H1 (cell line): ENCODE measurements around the gene ASH1L. TPM values are rescaled to one million over a fixed set of nuclear protein-coding genes. Genes with fewer than 3 reads are reported as not detected.
A peak's percentile ranks its signal among the peaks of the same experiment; 100 is the strongest.

ENCODE experiments used
- CTCF ChIA-PET: fragments of 300-600 bp; sonication (Branson Sonifier 250); formaldehyde crosslinking; loops from one replicate; lab custom pipeline; 2021; ENCODE audit not compliant: partially characterized antibody; lab: Charles Lee
- POLR2A ChIA-PET: fragments of 300-600 bp; sonication (Branson Sonifier 250); formaldehyde crosslinking; loops from one replicate; lab custom pipeline; 2021; ENCODE audit warnings: inconsistent platforms; ENCODE audit not compliant: partially characterized antibody; lab: Charles Lee
- DNase-seq, 2 experiments: peaks; one replicate each; pipeline versions ENCODE4 v3.0.0 to v3.0.0-alpha.2; 2010 to 2022; ENCODE audit warnings: low spot score in 2 of 2, low read depth in 1 of 2, mixed read lengths in 1 of 2
- FAIRE-seq: peaks from 2 replicates; lab custom pipeline; 2011; peaks lifted over from hg19 to GRCh38; lab: Jason Lieb, UNC
- H2AFZ ChIP-seq: 2 replicates; pipeline ENCODE4 v1.8.1; 2012; ENCODE audit warnings: low read length, inconsistent platforms
- H2AK5ac ChIP-seq: 2 replicates; pipeline ENCODE4 v1.6.1; 2013; ENCODE audit warnings: low read depth, low read length
- H2BK120ac ChIP-seq: replicated peaks from 2 replicates; pipeline ENCODE3; 2013; ENCODE audit warnings: low read depth, low read length, inconsistent platforms
- H2BK12ac ChIP-seq: 2 replicates; pipeline ENCODE4 v1.6.1; 2013; ENCODE audit warnings: low read depth, low read length
- H2BK15ac ChIP-seq: 2 replicates; pipeline ENCODE4 v1.6.1; 2013; ENCODE audit warnings: low read length
- H2BK20ac ChIP-seq: 2 replicates; pipeline ENCODE4 v1.6.1; 2013; ENCODE audit warnings: low read length
- H2BK5ac ChIP-seq: 2 replicates; pipeline ENCODE4 v1.6.1; 2013; ENCODE audit warnings: low read depth, low read length
- H3K14ac ChIP-seq: 2 replicates; pipeline ENCODE4 v1.6.1; 2013; ENCODE audit warnings: inconsistent platforms; ENCODE audit not compliant: insufficient read length
- H3K18ac ChIP-seq: 2 replicates; pipeline ENCODE4 v1.6.1; 2013; ENCODE audit warnings: low read length; ENCODE audit errors: extremely low read depth
- H3K23ac ChIP-seq: 2 replicates; pipeline ENCODE4 v1.6.1; 2013; ENCODE audit warnings: inconsistent platforms; ENCODE audit not compliant: insufficient read length
- H3K23me2 ChIP-seq: 2 replicates; pipeline ENCODE4 v1.6.1; 2013; ENCODE audit warnings: low read depth, low read length
- H3K27ac ChIP-seq: 2 replicates; pipeline ENCODE4 v1.6.1; 2011; ENCODE audit warnings: low read depth, low read length, inconsistent platforms
- H3K27me3 ChIP-seq, 4 experiments: replicated peaks in 1 of 4; 1 replicate in 1 of 4; 2 replicates in 3 of 4; pipeline versions ENCODE4 v1.6.1 to v1.8.1; 2011 to 2013; ENCODE audit warnings: low read length in 3 of 4, mild to moderate bottlenecking in 3 of 4, inconsistent platforms in 2 of 4, mixed read lengths in 2 of 4, moderate library complexity in 1 of 4; ENCODE audit not compliant: control insufficient read depth in 3 of 4, insufficient read depth in 3 of 4; ENCODE audit errors: extremely low read depth in 1 of 4
- H3K36me3 ChIP-seq, 4 experiments: 2 replicates each; pipeline versions ENCODE4 v1.6.1 to v1.8.1; 2011 to 2013; ENCODE audit warnings: mild to moderate bottlenecking in 4 of 4, low read length in 3 of 4, moderate library complexity in 2 of 4, control low read depth in 1 of 4, inconsistent platforms in 1 of 4; ENCODE audit not compliant: insufficient read depth in 4 of 4, control insufficient read depth in 2 of 4
- H3K4ac ChIP-seq: replicated peaks from 2 replicates; pipeline ENCODE3; 2013; ENCODE audit warnings: low read length, low read depth, mixed read lengths, inconsistent platforms; ENCODE audit not compliant: insufficient read length
- H3K4me1 ChIP-seq, 4 experiments: replicated peaks in 1 of 4; 1 replicate in 1 of 4; 2 replicates in 3 of 4; pipeline versions ENCODE4 v1.6.1 to v1.8.1; 2011 to 2013; ENCODE audit warnings: low read length in 3 of 4, inconsistent platforms in 2 of 4, mixed read lengths in 1 of 4; ENCODE audit not compliant: insufficient read depth in 4 of 4, control insufficient read depth in 3 of 4
- H3K4me2 ChIP-seq, 2 experiments: 2 replicates each; pipeline versions ENCODE4 v1.6.1 to v1.8.1; 2011 to 2013; ENCODE audit warnings: low read depth in 2 of 2, low read length in 2 of 2, control low read depth in 1 of 2, inconsistent platforms in 1 of 2, mild to moderate bottlenecking in 1 of 2; ENCODE audit not compliant: insufficient read depth in 1 of 2
- H3K4me3 ChIP-seq, 4 experiments: fragments of 200-600, 300-600 bp in 1 of 4; sonication (generic), shearing (Covaris generic), sonication (Bioruptor Twin) in 1 of 4; 2 replicates each; pipeline versions ENCODE4 v1.5.1 to v1.8.1; 2011 to 2016; ENCODE audit warnings: low read length in 4 of 4, low read depth in 3 of 4, control low read depth in 2 of 4, inconsistent platforms in 2 of 4, mild to moderate bottlenecking in 2 of 4, mixed read lengths in 1 of 4, moderate library complexity in 1 of 4; ENCODE audit not compliant: insufficient read depth in 2 of 4; ENCODE audit errors: extremely low read depth in 1 of 4
- H3K56ac ChIP-seq: replicated peaks from 2 replicates; pipeline ENCODE3; 2013; ENCODE audit warnings: low read depth, mild to moderate bottlenecking, mixed read lengths, low read length, inconsistent platforms; ENCODE audit not compliant: insufficient read length
- H3K79me1 ChIP-seq: 2 replicates; pipeline ENCODE4 v1.6.1; 2013; ENCODE audit warnings: low read depth, low read length, control low read depth
- H3K79me2 ChIP-seq, 2 experiments: 2 replicates each; pipeline versions ENCODE4 v1.6.1 to v1.8.1; 2012 to 2013; ENCODE audit warnings: low read length in 2 of 2, mild to moderate bottlenecking in 2 of 2, inconsistent platforms in 1 of 2; ENCODE audit not compliant: insufficient read depth in 2 of 2, control insufficient read depth in 1 of 2
- H3K9ac ChIP-seq, 4 experiments: replicated peaks in 1 of 4; 1 replicate in 1 of 4; 2 replicates in 3 of 4; pipeline versions ENCODE4 v1.6.1 to v1.8.1; 2011 to 2013; ENCODE audit warnings: low read depth in 3 of 4, low read length in 3 of 4, control low read depth in 2 of 4, mild to moderate bottlenecking in 2 of 4, moderate library complexity in 2 of 4, inconsistent platforms in 1 of 4; ENCODE audit errors: extremely low read depth in 1 of 4
- H3K9me3 ChIP-seq, 2 experiments: 2 replicates each; pipeline versions ENCODE4 v1.6.1 to v1.8.1; 2012 to 2013; ENCODE audit warnings: mild to moderate bottlenecking in 2 of 2, moderate library complexity in 2 of 2, control low read depth in 1 of 2, inconsistent platforms in 1 of 2, low read depth in 1 of 2, low read length in 1 of 2, mixed read lengths in 1 of 2; ENCODE audit not compliant: insufficient read depth in 2 of 2
- H4K20me1 ChIP-seq, 2 experiments: replicated peaks in 1 of 2; 2 replicates each; pipeline versions ENCODE3 to v1.8.1; 2011 to 2013; ENCODE audit warnings: inconsistent platforms in 2 of 2, low read length in 2 of 2, mild to moderate bottlenecking in 1 of 2; ENCODE audit not compliant: insufficient read depth in 2 of 2, control insufficient read depth in 1 of 2
- H4K5ac ChIP-seq: 2 replicates; pipeline ENCODE4 v1.6.1; 2013; ENCODE audit warnings: low read length, low read depth, mixed read lengths, inconsistent platforms; ENCODE audit not compliant: insufficient read length
- H4K8ac ChIP-seq: 2 replicates; pipeline ENCODE4 v1.8.0; 2013; ENCODE audit warnings: mild to moderate bottlenecking, moderate library complexity, low read length, inconsistent platforms; ENCODE audit not compliant: insufficient read depth; ENCODE audit errors: extremely low read depth
- H4K91ac ChIP-seq: replicated peaks from 2 replicates; pipeline ENCODE3; 2013; ENCODE audit warnings: low read length, mixed read lengths, inconsistent platforms; ENCODE audit not compliant: insufficient read length
- ASH2L ChIP-seq: fragments of 200-600, 300-600 bp; sonication (generic); IDR thresholded peaks from one replicate; pipeline ENCODE4 v1.7.1; 2017; ENCODE audit warnings: low read length
- BACH1 ChIP-seq: IDR thresholded peaks from 2 replicates; pipeline ENCODE4 v1.6.1; 2012; ENCODE audit warnings: low read length, improper control_type of control experiment
- BCL11A ChIP-seq, 2 experiments: IDR thresholded peaks; one replicate each; pipeline ENCODE4 v1.6.1; 2011; ENCODE audit warnings: low read depth in 2 of 2, low read length in 2 of 2, mild to moderate bottlenecking in 2 of 2
- CBX8 ChIP-seq: fragments of 300-800, 300-1000 bp; sonication (generic); IDR thresholded peaks from 2 replicates; pipeline ENCODE4 v1.7.1; 2016; ENCODE audit warnings: low read depth, low read length, borderline replicate concordance
- CTBP2 ChIP-seq: IDR thresholded peaks from 2 replicates; pipeline ENCODE4 v1.7.0; 2011; ENCODE audit warnings: borderline replicate concordance, mild to moderate bottlenecking, moderate library complexity, mixed read lengths, low read length; ENCODE audit not compliant: insufficient read depth, insufficient read length
- NRF1 ChIP-seq: IDR thresholded peaks from 2 replicates; pipeline ENCODE4 v1.6.1; 2011; ENCODE audit warnings: mild to moderate bottlenecking, low read depth, low read length, improper control_type of control experiment
- PHF8 ChIP-seq: fragments of 200-600 bp; sonication (generic); conservative IDR thresholded peaks from 2 replicates; pipeline ENCODE4 v1.7.1; 2012; ENCODE audit warnings: low read depth, mild to moderate bottlenecking, inconsistent platforms, low read length, moderate library complexity
- RNF2 ChIP-seq: fragments of 200-900, 300-1000 bp; sonication (generic); IDR thresholded peaks from 2 replicates; pipeline ENCODE4 v1.7.1; 2016; ENCODE audit warnings: borderline replicate concordance, low read depth, mild to moderate bottlenecking, antibody characterized with exemption, low read length; ENCODE audit not compliant: poor library complexity, severe bottlenecking; ENCODE audit errors: missing control alignments
- SP4 ChIP-seq: IDR thresholded peaks from 2 replicates; pipeline ENCODE4 v1.6.1; 2012; ENCODE audit warnings: low read length, inconsistent platforms
- SUZ12 ChIP-seq: fragments of 200-600 bp; sonication (generic); IDR thresholded peaks from 2 replicates; pipeline ENCODE4 v1.6.1; 2012; ENCODE audit warnings: mild to moderate bottlenecking, inconsistent platforms, low read length, moderate library complexity, mixed read lengths
- WGBS, 2 experiments: shearing (Covaris generic) in 1 of 2; methylation state at CpG; one replicate each; pipeline versions ENCODE4 v1.1.6 to v1.1.7; 2013 to 2015; ENCODE audit warnings: low lambda C conversion rate in 2 of 2, mixed read lengths in 2 of 2, inconsistent platforms in 1 of 2, low coverage in 1 of 2, missing lambda C conversion rate in 1 of 2; ENCODE audit not compliant: insufficient replicate concordance in 2 of 2, insufficient coverage in 1 of 2, insufficient read length in 1 of 2; ENCODE audit errors: extremely low coverage in 1 of 2, missing lambda C conversion rate in 1 of 2; 5-methylcytosine and 5-hydroxymethylcytosine counted together
- polyA plus RNA-seq, 7 experiments: library from polyadenylated mRNA; depleted of rRNA in 3 of 7; stranded (reverse) in 5 of 7; unstranded in 2 of 7; fragments of >200 nt in 5 of 7; fragments of 200-250 nt in 2 of 7; gene quantifications; 1 replicate in 5 of 7; 2 replicates in 1 of 7; 4 replicates in 1 of 7; pipeline versions ENCODE4 v1.2.1 to v1.2.3, GENCODE V29; 2011 to 2013; ENCODE audit warnings: missing spikeins in 2 of 7, mixed read lengths in 2 of 7
- total RNA-seq: library from RNA; stranded (reverse); fragmentation: NEBNext Ultra II Directional; extraction: Animal tissue kit (Norgen Biotek cat#: 25700); gene quantifications from 2 replicates; pipeline ENCODE4 v1.2.1, GENCODE V29; 2021

ASH1L gene
- total and polyA plus RNA-seq, 2 of the 8 experiments (the other 6 are each of a cell fraction or from before 2014, with no cell fraction given) = 7.5 to 27.6 TPM

GRCh38 chr1:155324717-155325602 is 237.6 kb downstream of the ASH1L start:
- peak; percentile 41 to 91 for DNase-seq
- no peak overlapping the region for H2AK5ac ChIP-seq
- peak overlapping the region; percentile 89 for H4K8ac ChIP-seq
- H3K4me1 ChIP-seq = peaks cover 6 to 26% (median 13%) of the 10 kb centered on the region in 4 experiments; a peak in 6 of 7 replicates
- no peak overlapping the region for H2AFZ ChIP-seq
- ChIA-PET POLR2A (interaction anchor here (1.2 to 2.2 kb wide), 7 partner anchors 10 to 357 kb away, joined by 3 to 11 read pairs (median 5); partner anchors contain the start of genes MTX1, SCAMP3 and THBS3), CTCF (interaction anchor here (0.6 to 15.0 kb wide), 11 partner anchors 8 to 323 kb away, joined by 3 to 227 read pairs (median 7); partner anchors contain the start of genes CLK2 and ENTREP3)
- H3K27ac ChIP-seq = 0 out of 2 replicates have a peak overlapping the region, but pooled peaks have one; percentile 6
- peak overlapping the region; percentile 36 for H4K91ac ChIP-seq
- H2BK12ac ChIP-seq = no peak overlapping the region
- H3K14ac ChIP-seq = no peak overlapping the region
- H3K23ac ChIP-seq = no peak overlapping the region
- WGBS, 2 experiments = 7% methylated on average over 56 of the region's 59 CpGs; no CpG with 5 or more reads in 1 of the 2 experiments
- peak overlapping the region; percentile 38 for H4K5ac ChIP-seq
- peaks cover 6 to 8% of the 10 kb centered on the region in 2 experiments for H4K20me1 ChIP-seq
- H2BK120ac ChIP-seq = no peak overlapping the region
- peak overlapping the region; percentile 66; the same call in 1 of the 2 replicates for H2BK5ac ChIP-seq
- H3K4ac ChIP-seq = peak overlapping the region; percentile 30
- H3K9ac ChIP-seq = peak overlapping the region; percentile 38 to 64 (median 52)
- peaks cover 0 to 5% (median 3%) of the 10 kb centered on the region in 4 experiments; a peak in 4 of 7 replicates for H3K27me3 ChIP-seq
- 0 out of 2 replicates have a peak overlapping the region, but pooled peaks have one; percentile 40 for H2BK15ac ChIP-seq
- peaks cover 4% of the 10 kb centered on the region for H3K79me1 ChIP-seq
- no peak for FAIRE-seq
- H3K56ac ChIP-seq = peak overlapping the region; percentile 66
- peak overlapping the region; percentile 82 to 95 (median 90) for H3K4me3 ChIP-seq
- peak overlapping the region; percentile 73 to 97 for H3K4me2 ChIP-seq
- H2BK20ac ChIP-seq = 0 out of 2 replicates have a peak overlapping the region, but pooled peaks have one; percentile 10
- peak overlapping the region; percentile 62 for H3K18ac ChIP-seq
- H3K79me2 ChIP-seq = peaks cover 0 to 4% of the 10 kb centered on the region in 2 experiments; a peak in 1 of 4 replicates
- peaks cover 16% of the 10 kb centered on the region; the same call in 1 of the 2 replicates for H3K23me2 ChIP-seq
- peaks cover 0 to 18% (median 2%) of the 10 kb centered on the region in 4 experiments; a peak in 7 of 8 replicates for H3K36me3 ChIP-seq
- H3K9me3 ChIP-seq = no peaks in the 10 kb centered on the region
- TF ChIP-seq CBX8 = no peak
- TF ChIP-seq NRF1 = no peak
- no peak for TF ChIP-seq CTBP2
- no peak for TF ChIP-seq BCL11A (IDR thresholded peaks at IDR 0.05; ENCODE audit: low read depth in 2 of 2, low read length in 2 of 2)
- TF ChIP-seq PHF8 = peak; percentile 7; the same call in 1 of the 2 replicates
- no peak for TF ChIP-seq SUZ12
- TF ChIP-seq BACH1 = no peak
- no peak; the same call in 1 of the 2 replicates for TF ChIP-seq SP4
- peak; percentile 6 for TF ChIP-seq ASH2L
- no peak for TF ChIP-seq RNF2
